ENCODE measurements around the gene CDRT15L2. TPM values are rescaled to one million over a fixed set of nuclear protein-coding genes. Genes with fewer than 3 reads are reported as not detected.

Gene CDRT15L2
- total and polyA plus RNA-seq, 9 of the 15 experiments (the other 6 are each of a cell fraction or from before 2014, with no cell fraction given), result not detected

DNA sequence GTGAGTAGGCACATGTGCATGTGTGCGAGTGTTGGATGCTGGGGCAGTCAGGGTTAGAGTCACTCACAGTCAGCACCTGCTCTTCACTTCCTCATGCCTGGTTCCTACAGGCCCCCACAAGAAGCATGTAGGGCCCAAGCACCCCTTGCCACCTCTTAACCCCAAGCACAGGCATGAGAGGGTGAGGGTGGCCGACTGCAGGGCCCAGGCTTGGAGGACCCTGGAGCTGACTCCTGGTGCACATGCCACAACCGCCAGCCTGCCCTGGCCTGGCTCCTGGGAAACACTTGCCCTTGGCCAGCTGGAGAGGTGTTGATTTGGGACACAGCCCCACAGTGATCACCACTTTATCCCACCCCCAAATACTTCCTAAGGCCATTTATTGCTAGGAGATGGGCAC lies 16.9 kb upstream of the CDRT15L2 start:
- POLR2A ChIA-PET, result no interaction called here
- Histone ChIP-seq H4K20me1 (replicated peaks; ENCODE audit: control insufficient read depth, insufficient read depth, low read length) (no peaks in the 10 kb centered on the region), H3K79me2 (ENCODE audit: control insufficient read depth, insufficient read depth, low read length) (no peaks in the 10 kb centered on the region), H3K4me3 (no peak overlapping the region), H3K27me3 (ENCODE audit: control insufficient read depth in 2 of 2, insufficient read depth in 2 of 2, low read length in 2 of 2) (peaks cover 0 to 5% of the 10 kb centered on the region in 2 experiments; a peak in 1 of 5 replicates), H2AFZ (ENCODE audit: low read depth, low read length) (no peak overlapping the region), H3K9me1 (ENCODE audit: control insufficient read depth, insufficient read depth, low read length) (no peaks in the 10 kb centered on the region), H3K9ac (ENCODE audit: insufficient read depth in 1 of 2, low read depth in 2 of 2, low read length in 2 of 2) (no peak overlapping the region), H3K36me3 (ENCODE audit: control insufficient read depth, insufficient read depth, low read length) (no peaks in the 10 kb centered on the region), H3K4me2 (ENCODE audit: insufficient read depth, low read length) (no peak overlapping the region), H3K9me3 (replicated peaks; ENCODE audit: control insufficient read depth, insufficient read depth, low read depth, low read length) (no peaks in the 10 kb centered on the region), H3K27ac (ENCODE audit: extremely low read depth, low read depth, low read length) (no peak overlapping the region), H3K4me1 (replicated peaks in 1 of 2; ENCODE audit: control insufficient read depth in 2 of 2, insufficient read depth in 2 of 2, low read length in 2 of 2) (no peaks in the 10 kb centered on the region)
- in situ Hi-C loops (cut with MboI) (no loop called here), intact Hi-C loops (cut with micrococcal nuclease) (no loop called here)
- no TSS peak for BruUV-seq (replicated peaks)
- no peak for FAIRE-seq
- WGBS (ENCODE audit: insufficient coverage, low coverage, missing lambda C conversion rate), result 0% methylated on average over 2 of the region's 3 CpGs
- DNase-seq (ENCODE audit: extremely low read depth in 1 of 4, low spot score in 3 of 4), result no peak
- CTCF ChIA-PET (ENCODE audit: low intra/inter-chr PET ratio), result no interaction called here
- no peak for ATAC-seq
- TF ChIP-seq CHAMP1 (IDR thresholded peaks at IDR 0.05), result no peak
- TF ChIP-seq TAF1 (IDR thresholded peaks at IDR 0.05; ENCODE audit: control insufficient read depth, extremely low read depth, insufficient read depth, low read length, severe bottlenecking), result no peak
- TF ChIP-seq, protein P1, sequence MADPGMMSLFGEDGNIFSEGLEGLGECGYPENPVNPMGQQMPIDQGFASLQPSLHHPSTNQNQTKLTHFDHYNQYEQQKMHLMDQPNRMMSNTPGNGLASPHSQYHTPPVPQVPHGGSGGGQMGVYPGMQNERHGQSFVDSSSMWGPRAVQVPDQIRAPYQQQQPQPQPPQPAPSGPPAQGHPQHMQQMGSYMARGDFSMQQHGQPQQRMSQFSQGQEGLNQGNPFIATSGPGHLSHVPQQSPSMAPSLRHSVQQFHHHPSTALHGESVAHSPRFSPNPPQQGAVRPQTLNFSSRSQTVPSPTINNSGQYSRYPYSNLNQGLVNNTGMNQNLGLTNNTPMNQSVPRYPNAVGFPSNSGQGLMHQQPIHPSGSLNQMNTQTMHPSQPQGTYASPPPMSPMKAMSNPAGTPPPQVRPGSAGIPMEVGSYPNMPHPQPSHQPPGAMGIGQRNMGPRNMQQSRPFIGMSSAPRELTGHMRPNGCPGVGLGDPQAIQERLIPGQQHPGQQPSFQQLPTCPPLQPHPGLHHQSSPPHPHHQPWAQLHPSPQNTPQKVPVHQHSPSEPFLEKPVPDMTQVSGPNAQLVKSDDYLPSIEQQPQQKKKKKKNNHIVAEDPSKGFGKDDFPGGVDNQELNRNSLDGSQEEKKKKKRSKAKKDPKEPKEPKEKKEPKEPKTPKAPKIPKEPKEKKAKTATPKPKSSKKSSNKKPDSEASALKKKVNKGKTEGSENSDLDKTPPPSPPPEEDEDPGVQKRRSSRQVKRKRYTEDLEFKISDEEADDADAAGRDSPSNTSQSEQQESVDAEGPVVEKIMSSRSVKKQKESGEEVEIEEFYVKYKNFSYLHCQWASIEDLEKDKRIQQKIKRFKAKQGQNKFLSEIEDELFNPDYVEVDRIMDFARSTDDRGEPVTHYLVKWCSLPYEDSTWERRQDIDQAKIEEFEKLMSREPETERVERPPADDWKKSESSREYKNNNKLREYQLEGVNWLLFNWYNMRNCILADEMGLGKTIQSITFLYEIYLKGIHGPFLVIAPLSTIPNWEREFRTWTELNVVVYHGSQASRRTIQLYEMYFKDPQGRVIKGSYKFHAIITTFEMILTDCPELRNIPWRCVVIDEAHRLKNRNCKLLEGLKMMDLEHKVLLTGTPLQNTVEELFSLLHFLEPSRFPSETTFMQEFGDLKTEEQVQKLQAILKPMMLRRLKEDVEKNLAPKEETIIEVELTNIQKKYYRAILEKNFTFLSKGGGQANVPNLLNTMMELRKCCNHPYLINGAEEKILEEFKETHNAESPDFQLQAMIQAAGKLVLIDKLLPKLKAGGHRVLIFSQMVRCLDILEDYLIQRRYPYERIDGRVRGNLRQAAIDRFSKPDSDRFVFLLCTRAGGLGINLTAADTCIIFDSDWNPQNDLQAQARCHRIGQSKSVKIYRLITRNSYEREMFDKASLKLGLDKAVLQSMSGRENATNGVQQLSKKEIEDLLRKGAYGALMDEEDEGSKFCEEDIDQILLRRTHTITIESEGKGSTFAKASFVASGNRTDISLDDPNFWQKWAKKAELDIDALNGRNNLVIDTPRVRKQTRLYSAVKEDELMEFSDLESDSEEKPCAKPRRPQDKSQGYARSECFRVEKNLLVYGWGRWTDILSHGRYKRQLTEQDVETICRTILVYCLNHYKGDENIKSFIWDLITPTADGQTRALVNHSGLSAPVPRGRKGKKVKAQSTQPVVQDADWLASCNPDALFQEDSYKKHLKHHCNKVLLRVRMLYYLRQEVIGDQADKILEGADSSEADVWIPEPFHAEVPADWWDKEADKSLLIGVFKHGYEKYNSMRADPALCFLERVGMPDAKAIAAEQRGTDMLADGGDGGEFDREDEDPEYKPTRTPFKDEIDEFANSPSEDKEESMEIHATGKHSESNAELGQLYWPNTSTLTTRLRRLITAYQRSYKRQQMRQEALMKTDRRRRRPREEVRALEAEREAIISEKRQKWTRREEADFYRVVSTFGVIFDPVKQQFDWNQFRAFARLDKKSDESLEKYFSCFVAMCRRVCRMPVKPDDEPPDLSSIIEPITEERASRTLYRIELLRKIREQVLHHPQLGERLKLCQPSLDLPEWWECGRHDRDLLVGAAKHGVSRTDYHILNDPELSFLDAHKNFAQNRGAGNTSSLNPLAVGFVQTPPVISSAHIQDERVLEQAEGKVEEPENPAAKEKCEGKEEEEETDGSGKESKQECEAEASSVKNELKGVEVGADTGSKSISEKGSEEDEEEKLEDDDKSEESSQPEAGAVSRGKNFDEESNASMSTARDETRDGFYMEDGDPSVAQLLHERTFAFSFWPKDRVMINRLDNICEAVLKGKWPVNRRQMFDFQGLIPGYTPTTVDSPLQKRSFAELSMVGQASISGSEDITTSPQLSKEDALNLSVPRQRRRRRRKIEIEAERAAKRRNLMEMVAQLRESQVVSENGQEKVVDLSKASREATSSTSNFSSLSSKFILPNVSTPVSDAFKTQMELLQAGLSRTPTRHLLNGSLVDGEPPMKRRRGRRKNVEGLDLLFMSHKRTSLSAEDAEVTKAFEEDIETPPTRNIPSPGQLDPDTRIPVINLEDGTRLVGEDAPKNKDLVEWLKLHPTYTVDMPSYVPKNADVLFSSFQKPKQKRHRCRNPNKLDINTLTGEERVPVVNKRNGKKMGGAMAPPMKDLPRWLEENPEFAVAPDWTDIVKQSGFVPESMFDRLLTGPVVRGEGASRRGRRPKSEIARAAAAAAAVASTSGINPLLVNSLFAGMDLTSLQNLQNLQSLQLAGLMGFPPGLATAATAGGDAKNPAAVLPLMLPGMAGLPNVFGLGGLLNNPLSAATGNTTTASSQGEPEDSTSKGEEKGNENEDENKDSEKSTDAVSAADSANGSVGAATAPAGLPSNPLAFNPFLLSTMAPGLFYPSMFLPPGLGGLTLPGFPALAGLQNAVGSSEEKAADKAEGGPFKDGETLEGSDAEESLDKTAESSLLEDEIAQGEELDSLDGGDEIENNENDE (IDR thresholded peaks at IDR 0.05; ENCODE audit: low read depth, low read length), result no peak
- TF ChIP-seq ZBED1 (IDR thresholded peaks at IDR 0.05), result no peak
- no peak for TF ChIP-seq GABPB2 (CRISPR knock-in tag; conservative IDR thresholded peaks at IDR 0.05)
- no peak for TF ChIP-seq TSC22D4 (tag; IDR thresholded peaks at IDR 0.05)
- TF ChIP-seq ZNF133 (CRISPR knock-in tag; IDR thresholded peaks at IDR 0.05), result no peak
- no peak for TF ChIP-seq ZFP36 (IDR thresholded peaks at IDR 0.05; ENCODE audit: low read depth, low read length, partially characterized antibody)
